HCT116 (cell line): Measurements from ENCODE around the gene TEX22. TPM values are rescaled to one million over a fixed set of nuclear protein-coding genes. Genes with fewer than 3 reads are reported as not detected.

ENCODE experiments used
- ATAC-seq: fragments of 200-7000 bp; cut with Tn5 transposase; 2 replicates; pipeline ENCODE4 v1.9.1; 2020; ENCODE audit warnings: mild to moderate bottlenecking, moderate library complexity
- BruUV-seq: library from RNA; stranded (reverse); fragments of 400-500 nt; replicated peaks from 2 replicates; lab custom pipeline; 2021; lab: Mats Ljungman, UMichigan
- CTCF ChIA-PET: fragments of 300-600 bp; sonication (Branson Sonifier 250); formaldehyde crosslinking; loops from one replicate; lab custom pipeline; 2021; ENCODE audit warnings: antibody characterized with exemption; lab: Charles Lee
- POLR2A ChIA-PET: fragments of 300-600, 350-600 bp; sonication (Branson Sonifier 250); formaldehyde crosslinking; loops from one replicate; lab custom pipeline; 2021; ENCODE audit warnings: antibody characterized with exemption; lab: Charles Lee
- RAD21 ChIA-PET, 2 experiments: fragments of 300-600 bp; sonication (Branson Sonifier 250); formaldehyde crosslinking; loops; one replicate each; lab custom pipeline; 2023; ENCODE audit warnings: low total read pairs in 2 of 2; ENCODE audit not compliant: uncharacterized antibody in 2 of 2, unreplicated experiment in 2 of 2, low non-redundant PET in 1 of 2; lab: Charles Lee
- DNase-seq: peaks from one replicate; pipeline ENCODE4 v3.0.0-alpha.2; 2010; ENCODE audit warnings: low read depth, low spot score
- H2AFZ ChIP-seq: fragments of 200-600 bp; shearing (Covaris generic), sonication (generic); 2 replicates; pipeline ENCODE4 v1.6.1; 2017; ENCODE audit warnings: low read depth, mixed run types, mixed read lengths, antibody characterized with exemption, low read length; ENCODE audit not compliant: poor library complexity, severe bottlenecking
- H3K27ac ChIP-seq: 2 replicates; pipeline ENCODE4 v1.5.1; 2012; ENCODE audit warnings: low read depth, low read length
- H3K27me3 ChIP-seq: fragments of 200-600 bp; sonication (generic); 2 replicates; pipeline ENCODE4 v1.6.1; 2016; ENCODE audit warnings: mixed run types, low read length, mixed read lengths; ENCODE audit not compliant: insufficient read depth
- H3K36me3 ChIP-seq, 2 experiments: fragments of 200-500 bp in 1 of 2; fragments of 200-600 bp in 1 of 2; sonication (Bioruptor generic) in 1 of 2; sonication (generic) in 1 of 2; 2 replicates each; pipeline versions ENCODE4 v1.5.1 to v1.6.1; 2014 to 2016; ENCODE audit warnings: low read length in 2 of 2, inconsistent platforms in 1 of 2, mixed read lengths in 1 of 2, mixed run types in 1 of 2; ENCODE audit not compliant: insufficient read depth in 2 of 2, control insufficient read depth in 1 of 2
- H3K4me1 ChIP-seq, 2 experiments: fragments of 200-600 bp in 1 of 2; sonication (generic) in 1 of 2; 2 replicates each; pipeline versions ENCODE4 v1.5.1 to v1.6.1; 2012 to 2017; ENCODE audit warnings: low read length in 2 of 2, inconsistent platforms in 1 of 2, mild to moderate bottlenecking in 1 of 2, mixed read lengths in 1 of 2, mixed run types in 1 of 2, moderate library complexity in 1 of 2; ENCODE audit not compliant: insufficient read depth in 2 of 2, control insufficient read depth in 1 of 2
- H3K4me2 ChIP-seq: fragments of 200-600 bp; sonication (generic); 2 replicates; pipeline ENCODE4 v1.6.1; 2017; ENCODE audit warnings: mixed run types, low read length, mixed read lengths
- H3K4me3 ChIP-seq, 2 experiments: fragments of 200-600 bp in 1 of 2; sonication (generic) in 1 of 2; replicated peaks in 1 of 2; 2 replicates each; pipeline ENCODE4 v1.5.1; 2011 to 2016; ENCODE audit warnings: low read length in 2 of 2, control low read depth in 1 of 2, low read depth in 1 of 2, mild to moderate bottlenecking in 1 of 2, mixed read lengths in 1 of 2, mixed run types in 1 of 2
- H3K79me2 ChIP-seq: fragments of 200-600 bp; sonication (generic); 2 replicates; pipeline ENCODE4 v1.6.1; 2017; ENCODE audit warnings: mild to moderate bottlenecking, mixed run types, low read length, moderate library complexity, mixed read lengths; ENCODE audit not compliant: insufficient read depth
- H3K9ac ChIP-seq: fragments of 200-600 bp; sonication (generic); 2 replicates; pipeline ENCODE4 v1.6.1; 2016; ENCODE audit warnings: low read length, mixed read lengths
- H3K9me2 ChIP-seq: fragments of 200-600 bp; sonication (generic), shearing (Covaris generic); 2 replicates; pipeline ENCODE4 v1.6.1; 2017; ENCODE audit warnings: mixed run types, mild to moderate bottlenecking, moderate library complexity; ENCODE audit not compliant: insufficient read depth
- H3K9me3 ChIP-seq, 2 experiments: fragments of 200-500 bp in 1 of 2; fragments of 200-600 bp in 1 of 2; sonication (Bioruptor generic) in 1 of 2; sonication (generic) in 1 of 2; 2 replicates each; pipeline ENCODE4 v1.6.1; 2014 to 2017; ENCODE audit warnings: low read length in 2 of 2, mixed read lengths in 2 of 2, inconsistent platforms in 1 of 2, low read depth in 1 of 2, mild to moderate bottlenecking in 1 of 2, mixed run types in 1 of 2, moderate library complexity in 1 of 2; ENCODE audit not compliant: control insufficient read depth in 1 of 2, insufficient read depth in 1 of 2
- H4K20me1 ChIP-seq: fragments of 200-600 bp; sonication (generic), shearing (Covaris generic); 2 replicates; pipeline ENCODE4 v1.6.1; 2017; ENCODE audit warnings: mixed run types, mild to moderate bottlenecking, moderate library complexity; ENCODE audit not compliant: insufficient read depth
- CBX3 ChIP-seq: IDR thresholded peaks from 2 replicates; pipeline ENCODE4 v1.6.1; 2012; ENCODE audit warnings: low read depth
- ELF1 ChIP-seq: IDR thresholded peaks from 2 replicates; pipeline ENCODE4 v1.6.1; 2012; ENCODE audit warnings: low read depth, borderline replicate concordance
- MAX ChIP-seq: IDR thresholded peaks from 2 replicates; pipeline ENCODE4 v1.6.1; 2012
- POLR2A ChIP-seq: IDR thresholded peaks from 2 replicates; pipeline ENCODE4 v1.7.0; 2011; ENCODE audit warnings: borderline replicate concordance; ENCODE audit not compliant: insufficient read depth, insufficient read length; ENCODE audit errors: extremely low read depth
- POLR2AphosphoS5 ChIP-seq: IDR thresholded peaks from 2 replicates; pipeline ENCODE4 v1.6.1; 2011; ENCODE audit warnings: mild to moderate bottlenecking, low read depth, low read length, moderate library complexity
- REST ChIP-seq: IDR thresholded peaks from 2 replicates; pipeline ENCODE4 v1.6.1; 2012; ENCODE audit warnings: low read depth
- SRF ChIP-seq: IDR thresholded peaks from 2 replicates; pipeline ENCODE4 v1.6.1; 2012; ENCODE audit warnings: low read depth
- ZFX ChIP-seq: fragments of 450-650 bp; IDR thresholded peaks from 2 replicates; pipeline ENCODE4 v1.6.1; 2017
- intact Hi-C: fragments of 100-400 bp; cut with micrococcal nuclease; formaldehyde crosslinking; loops from 2 replicates; pipeline ENCODE4 v1.10.0; 2022
- total RNA-seq: library from RNA; stranded (reverse); gene quantifications from one replicate; pipeline ENCODE4 v1.2.1, GENCODE V29; 2021; ENCODE audit not compliant: unreplicated experiment
- TF ChIP-seq, protein P1 (sequence below), 3 experiments: fragments of 200-600 bp in 1 of 3; sonication (generic) in 1 of 3; IDR thresholded peaks in 2 of 3; conservative IDR thresholded peaks in 1 of 3; 2 replicates each; pipeline ENCODE4 v1.5.1; 2012 to 2017; ENCODE audit warnings: low read depth in 2 of 3, low read length in 2 of 3, antibody characterized with exemption in 1 of 3, borderline replicate concordance in 1 of 3, control low read depth in 1 of 3, mild to moderate bottlenecking in 1 of 3, mixed read lengths in 1 of 3, mixed run types in 1 of 3, moderate library complexity in 1 of 3; ENCODE audit not compliant: insufficient read depth in 1 of 3

Gene TEX22
- total RNA-seq, 1 experiment from 2014 or later: 3.8 TPM

DNA sequence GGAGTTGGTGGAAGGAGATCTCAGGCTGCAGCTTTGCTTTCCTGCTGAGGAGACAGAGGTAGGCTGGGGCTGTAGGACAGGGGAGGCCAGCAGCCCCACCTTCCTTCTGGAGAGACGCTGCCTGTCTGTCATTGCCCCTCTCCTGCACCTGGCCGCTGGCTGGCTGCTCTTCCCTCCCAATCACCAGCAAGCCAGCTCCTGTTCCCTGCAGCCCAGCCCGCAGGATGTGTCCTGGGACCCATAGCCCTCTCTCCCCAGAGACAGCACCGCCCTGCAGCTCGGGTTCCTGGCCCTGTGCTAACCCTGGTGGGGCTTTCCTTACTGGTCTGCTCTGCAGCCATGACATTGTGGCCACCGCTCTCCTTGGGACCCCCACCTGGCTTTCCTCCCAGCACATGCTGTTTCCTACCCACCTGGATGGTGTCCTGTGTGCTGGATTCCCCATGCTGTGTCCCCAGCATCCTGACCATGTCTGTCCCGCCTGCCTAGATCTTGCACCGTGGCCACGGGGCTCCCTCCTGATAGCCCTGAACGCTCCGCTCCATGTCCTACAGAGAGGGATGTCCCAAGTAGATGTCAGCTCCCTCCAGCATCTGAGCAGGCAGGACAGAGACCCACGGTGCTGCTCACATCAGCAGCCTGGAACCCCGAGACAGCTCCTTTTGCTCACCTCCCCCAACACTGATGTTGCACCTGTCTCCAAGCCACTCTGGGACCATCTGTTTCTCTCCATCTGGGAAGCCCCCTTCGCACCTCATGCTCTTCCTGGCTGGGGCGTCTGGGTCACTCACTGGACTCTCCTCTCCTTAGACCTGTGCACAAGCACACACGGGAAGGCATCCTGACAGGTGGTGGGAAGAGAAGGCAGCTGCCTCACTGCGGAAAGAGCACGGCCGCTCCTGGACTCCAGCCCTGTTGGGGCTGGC is 20.2 kb downstream of the TEX22 start:
- peaks cover 0 to 13% of the 10 kb centered on the region in 2 experiments; a peak in 2 of 4 replicates for H3K36me3 ChIP-seq
- ChIA-PET RAD21 (no interaction called here), POLR2A (no interaction called here), CTCF (interaction anchor here (1.3 kb wide), 1 partner anchor 71 kb away, joined by 3 read pairs; no protein-coding TSS in a partner anchor)
- no peaks in the 10 kb centered on the region; the same call in 1 of the 2 replicates for H4K20me1 ChIP-seq
- H3K27ac ChIP-seq: peak overlapping the region; percentile 87; the same call in 1 of the 2 replicates
- peaks cover 39% of the 10 kb centered on the region for H3K79me2 ChIP-seq
- no peaks in the 10 kb centered on the region for H3K9me3 ChIP-seq
- BruUV-seq: TSS peak; percentile 40
- H3K9ac ChIP-seq: peak overlapping the region; percentile 85
- no peaks in the 10 kb centered on the region for H3K9me2 ChIP-seq
- intact Hi-C loops: no loop called here
- peaks cover 16 to 35% of the 10 kb centered on the region in 2 experiments for H3K4me1 ChIP-seq
- no peak for TF ChIP-seq POLR2A
- no peak for TF ChIP-seq MAX
- H3K4me2 ChIP-seq: peak overlapping the region; percentile 98
- H3K4me3 ChIP-seq: peak overlapping the region; percentile 67 to 74
- no peak overlapping the region for H2AFZ ChIP-seq
- DNase-seq (no peak), ATAC-seq (peak; percentile 3; the same call in 1 of the 2 replicates)
- H3K27me3 ChIP-seq: no peaks in the 10 kb centered on the region

GRCh38 chr14:105419195-105420091 is 21.1 kb downstream of the TEX22 start, which contains the start of gene MTA1:
TSS of gene MTA1 (plus strand) at chr14:105419827. CDS start at chr14:105420036, 209 bp downstream.
- RAD21 ChIA-PET: no interaction called here
- no peaks in the 10 kb centered on the region for H3K9me3 ChIP-seq
- H3K4me1 ChIP-seq: peaks cover 16 to 35% of the 10 kb centered on the region in 2 experiments
- POLR2A ChIA-PET: no interaction called here
- H3K79me2 ChIP-seq: peaks cover 47% of the 10 kb centered on the region
- peaks cover 0 to 13% of the 10 kb centered on the region in 2 experiments; a peak in 2 of 4 replicates for H3K36me3 ChIP-seq
- ATAC-seq (peak; percentile 86), DNase-seq (no peak)
- CTCF ChIA-PET: interaction anchor here (1.3 kb wide), 1 partner anchor 70 kb away, joined by 3 read pairs; no protein-coding TSS in a partner anchor
- intact Hi-C loops: no loop called here
- no peaks in the 10 kb centered on the region; the same call in 1 of the 2 replicates for H4K20me1 ChIP-seq
- no peaks in the 10 kb centered on the region for H3K9me2 ChIP-seq
- peak within 1 kb of the TSS; percentile 88 for H3K27ac ChIP-seq
- no peak within 1 kb of the TSS for H2AFZ ChIP-seq
- H3K27me3 ChIP-seq: no peaks in the 10 kb centered on the region
- H3K4me2 ChIP-seq: peak within 1 kb of the TSS; percentile 99
- peak within 1 kb of the TSS; percentile 92 to 97 for H3K4me3 ChIP-seq
- peak within 1 kb of the TSS; percentile 98 for H3K9ac ChIP-seq
- BruUV-seq: no TSS peak
- no peak for TF ChIP-seq REST
- TF ChIP-seq SRF: no peak
- peak; percentile 70 for TF ChIP-seq POLR2AphosphoS5
- no peak for TF ChIP-seq CBX3
- no peak for TF ChIP-seq POLR2A
- TF ChIP-seq ELF1: no peak
- TF ChIP-seq ZFX: peak; percentile 56; the same call in 1 of the 2 replicates
- TF ChIP-seq, protein P1, sequence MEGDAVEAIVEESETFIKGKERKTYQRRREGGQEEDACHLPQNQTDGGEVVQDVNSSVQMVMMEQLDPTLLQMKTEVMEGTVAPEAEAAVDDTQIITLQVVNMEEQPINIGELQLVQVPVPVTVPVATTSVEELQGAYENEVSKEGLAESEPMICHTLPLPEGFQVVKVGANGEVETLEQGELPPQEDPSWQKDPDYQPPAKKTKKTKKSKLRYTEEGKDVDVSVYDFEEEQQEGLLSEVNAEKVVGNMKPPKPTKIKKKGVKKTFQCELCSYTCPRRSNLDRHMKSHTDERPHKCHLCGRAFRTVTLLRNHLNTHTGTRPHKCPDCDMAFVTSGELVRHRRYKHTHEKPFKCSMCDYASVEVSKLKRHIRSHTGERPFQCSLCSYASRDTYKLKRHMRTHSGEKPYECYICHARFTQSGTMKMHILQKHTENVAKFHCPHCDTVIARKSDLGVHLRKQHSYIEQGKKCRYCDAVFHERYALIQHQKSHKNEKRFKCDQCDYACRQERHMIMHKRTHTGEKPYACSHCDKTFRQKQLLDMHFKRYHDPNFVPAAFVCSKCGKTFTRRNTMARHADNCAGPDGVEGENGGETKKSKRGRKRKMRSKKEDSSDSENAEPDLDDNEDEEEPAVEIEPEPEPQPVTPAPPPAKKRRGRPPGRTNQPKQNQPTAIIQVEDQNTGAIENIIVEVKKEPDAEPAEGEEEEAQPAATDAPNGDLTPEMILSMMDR (IDR thresholded peaks at IDR 0.05 in 2 of 3, conservative IDR thresholded peaks at IDR 0.05 in 1 of 3; ENCODE audit: borderline replicate concordance in 1 of 3, insufficient read depth in 1 of 3, low read depth in 2 of 3, low read length in 2 of 3): no peak
